Right atrium auricular region (tissue), 2 donors: Measurements from ENCODE around the gene HPCAL1. TPM values are rescaled to one million over a fixed set of nuclear protein-coding genes. Genes with fewer than 3 reads are reported as not detected.

Experiments used
- DNase-seq: peaks from one replicate; pipeline ENCODE4 v3.0.0-alpha.2; 2019; ENCODE audit warnings: low spot score
- H3K27ac ChIP-seq, 2 donors: fragments of 200-600 bp; sonication (generic); 1 replicate in 1 of 2; 2 replicates in 1 of 2; pipeline ENCODE4 v1.5.1; 2016 to 2019
- H3K27me3 ChIP-seq, 2 donors: fragments of 200-600 bp; sonication (generic); one replicate each; pipeline versions ENCODE4 v1.5.1 to v1.6.0; 2017 to 2019
- H3K36me3 ChIP-seq: fragments of 200-600 bp; sonication (generic); one replicate; pipeline ENCODE4 v1.5.1; 2016
- H3K4me1 ChIP-seq, 2 donors: fragments of 200-600 bp; sonication (generic); one replicate each; pipeline versions ENCODE4 v1.5.1 to v1.6.0; 2017 to 2019
- H3K4me3 ChIP-seq, 2 donors: fragments of 200-600 bp; sonication (generic); 1 replicate in 1 of 2; 2 replicates in 1 of 2; pipeline ENCODE4 v1.5.1; 2017 to 2019; ENCODE audit warnings: mild to moderate bottlenecking in 1 of 2, moderate library complexity in 1 of 2
- H3K9me3 ChIP-seq, 2 donors: fragments of 200-600 bp; sonication (generic); one replicate each; pipeline ENCODE4 v1.5.1; 2019
- CTCF ChIP-seq, 2 donors: fragments of 200-600 bp; sonication (generic); IDR thresholded peaks; one replicate each; pipeline ENCODE4 v1.5.1; 2019; ENCODE audit warnings: antibody characterized with exemption in 2 of 2
- total RNA-seq, 2 donors: library from RNA; depleted of rRNA; stranded (reverse); fragments of >200 nt; gene quantifications; one replicate each; pipeline ENCODE4 v1.1.0, GENCODE V29; 2016

The HPCAL1 gene
- total RNA-seq, 2 donors from 2014 or later = 28.7 to 35.5 TPM

- H3K27me3 ChIP-seq = no peaks in the 10 kb centered on the region
- no peak overlapping the region for H3K4me3 ChIP-seq
- no peak overlapping the region for H3K27ac ChIP-seq
- no peak for TF ChIP-seq CTCF (IDR thresholded peaks at IDR 0.05)
- no peaks in the 10 kb centered on the region for H3K9me3 ChIP-seq
- peaks cover 0 to 73% of the 10 kb centered on the region in 2 donors for H3K4me1 ChIP-seq
- no peak for DNase-seq
- H3K36me3 ChIP-seq = no peaks in the 10 kb centered on the region
Measured at GRCh38 chr2:10402653-10403215, 100.0 kb downstream of the HPCAL1 start.

- Histone ChIP-seq H3K4me1 (peaks cover 0 to 83% of the 10 kb centered on the region in 2 donors), H3K36me3 (no peaks in the 10 kb centered on the region), H3K4me3 (no peak overlapping the region), H3K27ac (peak overlapping the region; percentile 29 to 72), H3K27me3 (no peaks in the 10 kb centered on the region), H3K9me3 (no peaks in the 10 kb centered on the region)
- TF ChIP-seq CTCF (IDR thresholded peaks at IDR 0.05) = no peak
- no peak for DNase-seq
Measured at GRCh38 chr2:10404324-10405143, 101.8 kb downstream of the HPCAL1 start.

GRCh38 chr2:10405448-10405847, 102.7 kb downstream of the HPCAL1 start:
- Histone ChIP-seq H3K9me3 (no peaks in the 10 kb centered on the region), H3K4me1 (peaks cover 0 to 77% of the 10 kb centered on the region in 2 donors), H3K4me3 (no peak overlapping the region), H3K27me3 (no peaks in the 10 kb centered on the region), H3K36me3 (no peaks in the 10 kb centered on the region), H3K27ac (peak overlapping the region; percentile 29 to 72)
- no peak for TF ChIP-seq CTCF (IDR thresholded peaks at IDR 0.05)
- DNase-seq = no peak

GRCh38 chr2:10406016-10406415, 103.3 kb downstream of the HPCAL1 start:
- TF ChIP-seq CTCF (IDR thresholded peaks at IDR 0.05) = no peak
- Histone ChIP-seq H3K27ac (peak overlapping the region; percentile 49 to 72), H3K27me3 (no peaks in the 10 kb centered on the region), H3K9me3 (no peaks in the 10 kb centered on the region), H3K4me3 (no peak overlapping the region), H3K36me3 (no peaks in the 10 kb centered on the region), H3K4me1 (peaks cover 0 to 71% of the 10 kb centered on the region in 2 donors)
- DNase-seq = no peak

- DNase-seq = no peak
- peaks cover 0 to 65% of the 10 kb centered on the region in 2 donors for H3K4me1 ChIP-seq
- H3K4me3 ChIP-seq = no peak overlapping the region
Measured at GRCh38 chr2:10406491-10407188, 103.9 kb downstream of the HPCAL1 start.

More at GRCh38 chr2:10406491-10407188, 103.9 kb downstream of the HPCAL1 start:
- Histone ChIP-seq H3K27ac (peak overlapping the region; percentile 49 to 72), H3K36me3 (no peaks in the 10 kb centered on the region), H3K27me3 (no peaks in the 10 kb centered on the region), H3K9me3 (no peaks in the 10 kb centered on the region)
- TF ChIP-seq CTCF (IDR thresholded peaks at IDR 0.05) = no peak
